GM18508 (cell line): Measurements from ENCODE around the gene IL4R.

Experiments used
- ATAC-seq: cut with Tn5 transposase; IDR thresholded peaks from one replicate; pipeline ENCODE4 v1.9.1; 2021; ENCODE audit warnings: moderate number of reproducible peaks; ENCODE audit not compliant: insufficient read depth, unreplicated experiment

IL4R gene

DNA sequence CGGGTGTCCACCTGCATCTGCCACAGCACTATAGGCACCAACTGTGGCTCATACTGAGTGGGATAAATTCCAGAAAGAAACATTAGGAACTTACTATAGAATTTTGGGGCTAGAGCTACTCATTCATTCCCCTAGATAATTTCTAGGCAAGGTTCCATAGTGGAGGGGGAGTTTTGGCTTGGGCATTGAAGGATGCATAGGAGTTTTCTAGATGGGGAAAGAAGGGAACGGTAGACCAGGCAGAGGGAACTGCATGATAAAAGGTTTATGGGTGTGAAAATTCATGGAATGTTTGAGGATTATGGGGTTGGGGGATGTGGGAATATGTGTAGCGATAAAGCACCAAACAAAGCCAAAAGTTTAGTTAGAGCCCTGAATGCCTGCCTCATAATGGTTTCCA is 35.5 kb downstream of the IL4R start:
- ATAC-seq: no peak

DNA sequence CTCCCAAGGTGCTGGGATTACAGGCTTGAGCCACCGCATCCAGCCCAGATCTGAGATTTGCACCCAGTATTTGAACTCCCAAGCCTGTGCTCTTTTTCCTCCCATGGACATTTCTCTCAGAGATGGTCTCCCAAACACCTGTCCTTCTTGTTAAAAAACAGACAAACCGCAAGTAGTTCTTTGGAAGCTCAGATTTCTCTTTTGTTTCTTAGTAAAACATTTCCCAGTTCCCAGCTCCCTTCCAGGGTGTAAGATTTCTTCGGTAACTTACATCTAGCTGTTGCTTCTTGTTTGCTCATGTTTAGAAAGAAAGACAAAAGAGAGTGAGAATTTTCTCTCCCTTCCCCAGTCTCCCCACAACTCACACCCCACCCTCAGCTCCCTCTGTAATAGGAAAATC is 36.2 kb downstream of the IL4R start:
- ATAC-seq: no peak

DNA sequence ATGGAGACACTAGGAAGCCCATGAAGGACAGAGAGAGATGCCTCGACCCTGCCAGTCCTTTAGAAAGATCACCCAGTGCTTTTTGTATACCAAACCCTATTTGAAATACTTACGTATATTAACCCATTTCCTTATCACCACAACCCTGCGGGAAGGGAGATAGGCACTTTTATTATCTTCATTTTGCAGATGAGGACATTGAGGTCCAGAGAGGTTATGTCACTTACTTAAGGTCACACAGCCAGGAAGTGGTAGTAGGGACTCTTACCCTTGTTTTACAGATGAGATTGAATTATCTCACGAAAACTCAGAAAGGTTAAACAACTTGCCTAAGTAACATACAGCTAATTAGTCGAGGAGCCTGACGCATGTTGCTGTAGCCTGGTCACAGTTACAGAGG is 38.2 kb downstream of the IL4R start:
- no peak for ATAC-seq

DNA sequence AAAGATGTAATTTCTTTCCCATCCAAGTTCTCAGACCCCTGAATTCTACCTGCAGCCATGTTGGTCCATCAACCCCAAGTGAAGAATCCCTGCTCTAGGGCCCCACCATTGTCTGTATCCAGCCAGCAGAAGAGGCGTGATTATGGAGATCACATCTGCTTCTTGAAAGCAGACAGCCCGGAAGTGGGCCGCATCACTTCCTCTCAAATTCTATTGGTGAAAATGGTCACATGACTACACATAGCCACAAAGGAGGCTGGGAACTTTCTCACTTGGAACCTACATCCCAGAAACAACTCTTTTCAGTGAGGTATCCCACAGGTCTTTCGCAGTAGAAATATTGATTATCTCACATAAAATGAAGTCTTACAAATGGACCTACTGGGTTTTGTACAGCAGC is 40.1 kb downstream of the IL4R start:
- ATAC-seq: no peak

DNA sequence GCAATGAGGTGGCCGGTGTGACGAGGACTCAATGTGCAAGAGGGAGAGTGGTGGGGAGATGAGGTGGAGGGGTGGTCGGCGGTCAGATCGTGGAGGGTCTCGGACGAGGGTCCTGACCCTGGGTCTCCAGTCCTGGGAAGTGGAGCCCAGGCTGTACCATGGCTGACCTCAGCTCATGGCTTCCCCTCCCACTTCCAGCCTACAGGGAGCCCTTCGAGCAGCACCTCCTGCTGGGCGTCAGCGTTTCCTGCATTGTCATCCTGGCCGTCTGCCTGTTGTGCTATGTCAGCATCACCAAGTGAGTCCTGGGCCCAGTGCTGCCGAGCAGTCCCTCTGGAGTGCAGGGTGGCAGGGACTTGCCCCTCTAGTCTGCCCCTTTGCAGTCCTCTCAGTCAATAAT is 41.8 kb downstream of the IL4R start:
- ATAC-seq: no peak

DNA sequence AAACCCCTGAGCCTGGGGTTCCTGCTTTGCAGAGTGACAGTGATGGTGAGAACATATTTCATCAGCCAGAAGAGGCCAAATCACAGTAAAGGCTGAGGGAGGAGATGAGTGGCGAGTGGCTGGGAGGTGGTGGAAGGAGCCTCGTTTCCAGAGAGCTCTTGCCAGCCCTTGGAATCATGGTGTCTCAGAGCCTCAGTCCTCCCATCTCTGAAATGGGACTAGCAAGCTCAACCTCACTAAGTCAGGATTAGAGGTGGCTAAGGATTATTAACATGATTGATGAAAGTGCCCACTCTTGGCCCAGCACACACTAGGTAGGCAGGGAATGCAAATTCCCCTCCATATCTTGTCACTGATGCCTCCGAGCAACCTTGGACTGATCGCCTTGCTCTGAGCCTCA is 43.0 kb downstream of the IL4R start:
- no peak for ATAC-seq

DNA sequence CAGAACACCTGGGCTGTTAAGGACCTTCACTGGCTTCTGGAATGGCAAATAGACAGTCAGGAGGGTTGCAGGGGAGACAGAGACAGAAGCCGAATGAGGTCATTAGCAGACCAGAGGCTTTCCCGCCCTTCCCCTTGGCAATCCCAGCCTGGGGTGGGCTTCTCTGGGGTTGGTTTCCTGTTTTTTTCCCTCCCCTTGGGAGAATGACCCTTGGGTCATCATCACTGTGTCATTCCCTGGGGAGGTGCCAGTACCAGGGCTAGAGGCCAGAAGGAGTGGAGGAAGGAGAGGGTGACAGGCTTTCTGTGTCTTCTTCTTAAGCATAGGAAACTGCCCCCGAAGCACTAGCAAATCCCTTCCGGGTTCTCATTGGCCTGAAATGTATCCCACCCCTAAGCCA is 45.3 kb downstream of the IL4R start:
- no peak for ATAC-seq

DNA sequence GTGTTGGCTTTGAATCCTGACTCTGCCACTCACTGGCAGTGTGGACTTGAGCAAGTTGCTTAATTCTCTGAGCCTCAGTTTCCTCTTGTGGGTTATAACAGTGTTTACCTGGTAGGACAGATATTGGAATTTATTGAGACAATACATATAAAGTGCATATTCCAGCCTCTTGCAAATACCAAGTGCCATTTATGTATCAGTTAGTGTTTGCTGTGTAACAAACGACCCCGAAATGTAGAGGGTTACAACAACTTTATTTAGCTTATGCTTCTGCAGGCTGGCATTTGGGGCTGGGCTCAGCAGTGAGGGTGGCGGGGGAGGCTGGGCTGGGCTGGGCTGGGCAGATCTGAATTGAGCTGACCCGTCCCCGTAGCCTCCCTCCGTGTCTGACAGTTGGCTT is 45.8 kb downstream of the IL4R start:
- no peak for ATAC-seq

DNA sequence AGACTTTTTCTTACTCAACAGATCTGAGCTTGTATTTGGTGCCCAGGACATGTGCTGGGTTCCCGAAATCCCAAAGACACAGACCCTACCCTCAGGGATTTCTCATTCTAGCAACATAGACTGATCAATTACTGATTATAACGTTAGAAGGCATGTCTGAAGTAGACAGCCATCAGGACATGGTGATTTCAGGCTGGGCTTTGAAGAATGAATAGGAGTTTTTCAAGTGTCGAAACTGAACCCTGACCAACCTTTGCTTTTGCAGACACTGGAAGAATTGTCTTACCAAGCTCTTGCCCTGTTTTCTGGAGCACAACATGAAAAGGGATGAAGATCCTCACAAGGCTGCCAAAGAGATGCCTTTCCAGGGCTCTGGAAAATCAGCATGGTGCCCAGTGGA is 48.2 kb downstream of the IL4R start:
- no peak for ATAC-seq

DNA sequence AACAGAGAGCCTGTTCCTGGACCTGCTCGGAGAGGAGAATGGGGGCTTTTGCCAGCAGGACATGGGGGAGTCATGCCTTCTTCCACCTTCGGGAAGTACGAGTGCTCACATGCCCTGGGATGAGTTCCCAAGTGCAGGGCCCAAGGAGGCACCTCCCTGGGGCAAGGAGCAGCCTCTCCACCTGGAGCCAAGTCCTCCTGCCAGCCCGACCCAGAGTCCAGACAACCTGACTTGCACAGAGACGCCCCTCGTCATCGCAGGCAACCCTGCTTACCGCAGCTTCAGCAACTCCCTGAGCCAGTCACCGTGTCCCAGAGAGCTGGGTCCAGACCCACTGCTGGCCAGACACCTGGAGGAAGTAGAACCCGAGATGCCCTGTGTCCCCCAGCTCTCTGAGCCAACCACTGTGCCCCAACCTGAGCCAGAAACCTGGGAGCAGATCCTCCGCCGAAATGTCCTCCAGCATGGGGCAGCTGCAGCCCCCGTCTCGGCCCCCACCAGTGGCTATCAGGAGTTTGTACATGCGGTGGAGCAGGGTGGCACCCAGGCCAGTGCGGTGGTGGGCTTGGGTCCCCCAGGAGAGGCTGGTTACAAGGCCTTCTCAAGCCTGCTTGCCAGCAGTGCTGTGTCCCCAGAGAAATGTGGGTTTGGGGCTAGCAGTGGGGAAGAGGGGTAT is 48.9 kb downstream of the IL4R start:
- ATAC-seq: no peak

DNA sequence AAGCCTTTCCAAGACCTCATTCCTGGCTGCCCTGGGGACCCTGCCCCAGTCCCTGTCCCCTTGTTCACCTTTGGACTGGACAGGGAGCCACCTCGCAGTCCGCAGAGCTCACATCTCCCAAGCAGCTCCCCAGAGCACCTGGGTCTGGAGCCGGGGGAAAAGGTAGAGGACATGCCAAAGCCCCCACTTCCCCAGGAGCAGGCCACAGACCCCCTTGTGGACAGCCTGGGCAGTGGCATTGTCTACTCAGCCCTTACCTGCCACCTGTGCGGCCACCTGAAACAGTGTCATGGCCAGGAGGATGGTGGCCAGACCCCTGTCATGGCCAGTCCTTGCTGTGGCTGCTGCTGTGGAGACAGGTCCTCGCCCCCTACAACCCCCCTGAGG is 49.5 kb downstream of the IL4R start:
- no peak for ATAC-seq

DNA sequence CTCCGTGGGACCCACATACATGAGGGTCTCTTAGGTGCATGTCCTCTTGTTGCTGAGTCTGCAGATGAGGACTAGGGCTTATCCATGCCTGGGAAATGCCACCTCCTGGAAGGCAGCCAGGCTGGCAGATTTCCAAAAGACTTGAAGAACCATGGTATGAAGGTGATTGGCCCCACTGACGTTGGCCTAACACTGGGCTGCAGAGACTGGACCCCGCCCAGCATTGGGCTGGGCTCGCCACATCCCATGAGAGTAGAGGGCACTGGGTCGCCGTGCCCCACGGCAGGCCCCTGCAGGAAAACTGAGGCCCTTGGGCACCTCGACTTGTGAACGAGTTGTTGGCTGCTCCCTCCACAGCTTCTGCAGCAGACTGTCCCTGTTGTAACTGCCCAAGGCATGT is 50.0 kb downstream of the IL4R start:
- ATAC-seq: no peak

DNA sequence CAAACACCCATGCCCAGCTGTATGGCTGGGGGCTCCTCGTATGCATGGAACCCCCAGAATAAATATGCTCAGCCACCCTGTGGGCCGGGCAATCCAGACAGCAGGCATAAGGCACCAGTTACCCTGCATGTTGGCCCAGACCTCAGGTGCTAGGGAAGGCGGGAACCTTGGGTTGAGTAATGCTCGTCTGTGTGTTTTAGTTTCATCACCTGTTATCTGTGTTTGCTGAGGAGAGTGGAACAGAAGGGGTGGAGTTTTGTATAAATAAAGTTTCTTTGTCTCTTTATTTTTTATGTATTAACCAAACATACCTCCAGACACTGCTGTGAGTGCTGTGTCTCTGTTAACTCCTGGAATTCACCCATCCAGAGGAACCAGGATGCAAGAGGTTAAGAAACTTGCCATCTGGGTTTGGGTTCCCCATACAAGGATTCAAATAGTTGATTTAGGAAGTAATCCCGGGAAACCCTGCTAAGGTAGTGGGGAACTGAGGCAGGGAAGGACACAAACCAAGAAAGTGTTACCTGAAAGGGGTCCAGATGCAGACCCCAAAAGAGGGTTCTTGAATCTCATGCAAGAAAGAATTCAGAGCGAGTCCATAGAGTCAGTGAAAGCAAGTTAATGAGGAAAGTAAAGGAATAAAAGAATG is 50.8 kb downstream of the IL4R start:
- ATAC-seq: no peak

DNA sequence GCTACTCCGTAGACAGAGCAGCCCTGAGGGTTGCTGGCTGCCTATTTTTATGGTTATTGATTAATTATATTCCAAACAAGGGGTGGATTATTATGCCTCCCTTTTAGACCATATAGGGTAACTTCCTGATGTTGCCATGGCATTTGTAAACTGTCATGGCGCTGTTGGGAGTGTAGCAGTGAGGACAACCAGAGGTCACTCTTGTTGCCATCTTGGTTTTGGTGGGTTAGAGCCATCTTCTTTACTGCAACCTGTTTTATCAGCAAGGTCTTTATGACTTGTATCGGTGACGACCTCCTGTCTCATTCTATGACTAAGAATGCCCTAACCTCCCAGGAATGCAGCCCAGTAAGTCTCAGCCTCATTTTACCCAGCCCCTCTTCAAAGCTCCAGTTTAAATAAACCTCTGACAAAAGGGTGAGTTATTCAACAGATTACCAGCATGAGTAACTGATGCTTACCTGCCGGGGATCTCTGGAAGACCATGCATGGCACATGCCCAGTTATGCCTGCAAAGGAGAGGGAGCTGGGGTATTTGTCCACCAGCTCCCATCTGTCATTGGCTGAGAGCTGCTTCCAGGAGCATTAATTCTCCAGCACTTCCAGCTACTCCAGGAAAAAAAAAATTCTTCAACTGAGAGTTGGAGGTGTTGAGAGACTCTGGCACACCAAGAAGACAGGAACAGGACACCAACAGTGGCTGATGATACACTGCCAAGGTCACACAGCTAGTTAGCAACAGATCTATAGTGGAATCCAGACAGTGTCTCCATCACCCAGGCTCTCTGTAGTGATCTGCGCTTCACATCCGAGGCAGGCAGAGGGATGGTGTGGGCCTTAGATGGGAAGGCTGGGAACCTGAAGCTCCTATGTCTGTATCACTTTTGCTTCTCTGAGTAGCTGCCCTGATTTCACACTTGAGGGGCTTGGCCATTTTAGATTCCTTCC is 51.6 kb downstream of the IL4R start:
- ATAC-seq: no peak

DNA sequence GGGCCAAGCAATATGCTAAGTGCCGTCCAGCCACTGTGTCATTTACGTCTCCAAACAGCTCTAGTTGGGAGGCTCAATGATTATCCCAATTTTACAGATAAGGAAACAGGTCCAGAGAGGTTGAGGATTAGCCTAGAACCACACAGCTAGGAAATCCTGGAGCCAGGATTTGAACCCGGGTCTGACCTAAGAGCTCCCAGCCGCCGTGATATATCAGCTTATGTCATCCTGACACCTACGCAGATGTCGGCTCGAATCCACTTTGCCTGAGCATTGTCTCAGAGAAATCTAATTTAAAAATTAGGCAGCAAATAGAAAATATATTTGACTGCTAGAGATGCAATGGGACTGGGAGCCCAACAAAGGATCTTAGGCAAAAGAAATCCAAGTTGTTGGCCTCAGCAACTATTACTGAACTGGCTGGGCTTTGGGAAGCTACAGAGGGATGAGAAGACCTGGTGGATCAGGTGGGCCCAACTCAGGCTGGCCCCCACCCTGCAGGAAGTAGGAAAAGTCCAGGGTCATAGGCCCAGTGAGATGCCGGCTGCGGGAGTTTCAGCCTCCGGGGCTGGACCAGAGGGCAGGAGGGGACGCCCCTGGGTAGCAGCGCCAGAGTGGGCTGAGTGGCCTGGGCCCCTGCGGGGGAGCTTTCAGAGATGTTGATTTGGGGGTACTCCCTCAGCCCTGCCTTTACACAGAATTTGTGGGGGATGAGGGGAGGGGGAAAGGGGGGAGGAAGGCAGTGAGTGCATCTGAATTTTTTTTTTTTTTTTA is 53.1 kb downstream of the IL4R start:
- no peak for ATAC-seq

DNA sequence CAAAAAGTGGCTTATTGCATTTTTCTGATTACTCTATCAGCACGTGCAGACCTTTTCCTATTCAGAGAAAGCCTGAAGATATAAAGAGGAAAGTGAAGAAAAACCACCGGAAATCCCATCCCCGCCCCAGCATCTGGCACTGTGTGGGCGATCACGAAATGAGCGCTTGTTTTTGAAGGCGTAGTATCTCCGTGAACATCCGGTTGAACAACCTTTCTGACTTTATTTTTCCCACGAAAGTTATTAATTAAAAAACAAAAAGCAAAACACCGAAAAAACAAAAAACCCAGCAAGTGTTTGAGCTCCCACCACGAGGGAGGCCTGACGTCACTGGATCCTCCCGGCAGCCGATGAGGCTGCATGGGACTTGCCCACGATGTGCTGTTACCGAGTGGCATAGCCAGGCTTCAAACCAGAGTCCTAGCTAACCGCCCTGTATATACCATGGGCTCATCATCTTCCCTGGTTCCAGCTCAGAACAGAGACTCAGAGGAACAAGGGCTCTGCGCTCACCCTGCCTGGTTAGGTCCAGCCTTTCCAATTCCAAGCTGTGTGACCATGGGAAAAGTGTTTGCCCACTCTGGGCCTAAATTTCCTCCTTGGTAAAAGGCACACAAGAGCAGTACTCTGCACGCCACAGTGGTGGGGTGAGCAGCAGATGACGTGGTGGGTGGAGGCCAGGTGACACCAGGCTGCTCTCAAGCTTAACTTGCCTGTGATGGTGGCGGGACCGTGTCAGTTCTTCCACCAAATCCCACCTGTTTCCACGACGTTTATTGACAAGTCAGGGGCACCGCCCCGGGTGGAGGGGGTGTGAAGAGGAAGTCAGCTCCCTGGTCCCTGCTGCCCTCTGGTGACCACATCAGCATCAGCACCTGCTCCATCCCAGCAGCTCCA is 53.9 kb downstream of the IL4R start:
- peak; percentile 57 for ATAC-seq

DNA sequence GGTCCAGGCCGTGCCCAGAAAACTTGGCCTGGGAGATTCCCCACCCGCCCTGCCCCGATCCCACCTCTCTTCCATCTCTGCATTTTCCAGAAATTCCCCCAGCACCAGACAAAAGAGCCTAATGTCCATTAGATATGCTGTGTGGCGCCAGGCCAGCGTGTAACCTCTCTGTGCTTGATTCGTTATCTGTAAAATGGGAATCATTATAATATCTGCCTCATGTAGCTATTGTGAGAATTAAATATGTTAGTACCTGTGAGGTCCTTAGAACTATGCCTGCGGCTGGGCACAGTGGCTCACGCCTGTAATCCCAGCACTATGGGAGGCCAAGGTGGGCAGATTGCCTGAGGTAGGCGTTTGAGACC is 54.6 kb downstream of the IL4R start:
- ATAC-seq: no peak

DNA sequence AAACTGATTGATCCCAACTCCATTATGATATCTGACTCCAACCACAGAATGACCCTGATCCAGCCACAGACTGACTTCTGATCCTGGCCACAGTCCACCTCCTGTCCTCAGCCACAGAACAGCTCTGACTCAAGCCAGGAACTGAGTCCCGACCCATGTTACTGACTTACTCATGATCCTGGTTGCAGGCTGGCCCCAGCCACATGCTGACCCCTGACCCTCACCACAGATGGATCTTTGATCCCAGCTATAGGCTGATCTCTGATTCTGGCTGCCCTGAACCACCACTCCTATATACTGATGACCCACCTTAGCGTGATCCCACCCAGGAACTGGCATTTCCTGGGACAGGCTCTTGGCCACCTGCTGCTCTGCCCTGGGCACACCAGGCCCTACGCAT is 56.0 kb downstream of the IL4R start:
- ATAC-seq: no peak

DNA sequence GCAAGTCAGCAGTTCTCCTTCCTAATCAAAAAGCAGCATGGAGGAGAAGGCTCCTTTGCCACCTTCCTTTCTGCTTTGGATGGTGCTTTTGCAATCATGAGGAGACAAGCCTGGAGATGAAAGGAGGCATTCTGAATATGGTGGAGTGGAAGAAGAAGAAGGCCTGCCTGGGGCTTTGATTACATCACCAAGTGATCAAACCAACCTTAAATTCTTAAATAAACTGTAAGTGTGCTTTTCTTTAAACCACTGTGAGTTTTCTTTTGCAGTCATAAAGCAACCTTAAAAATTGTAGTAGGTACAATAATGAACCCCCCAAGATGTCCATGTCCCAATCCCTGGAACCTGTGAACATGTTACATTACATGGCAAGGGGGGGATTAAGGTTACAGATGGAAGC is 56.5 kb downstream of the IL4R start:
- ATAC-seq: no peak

DNA sequence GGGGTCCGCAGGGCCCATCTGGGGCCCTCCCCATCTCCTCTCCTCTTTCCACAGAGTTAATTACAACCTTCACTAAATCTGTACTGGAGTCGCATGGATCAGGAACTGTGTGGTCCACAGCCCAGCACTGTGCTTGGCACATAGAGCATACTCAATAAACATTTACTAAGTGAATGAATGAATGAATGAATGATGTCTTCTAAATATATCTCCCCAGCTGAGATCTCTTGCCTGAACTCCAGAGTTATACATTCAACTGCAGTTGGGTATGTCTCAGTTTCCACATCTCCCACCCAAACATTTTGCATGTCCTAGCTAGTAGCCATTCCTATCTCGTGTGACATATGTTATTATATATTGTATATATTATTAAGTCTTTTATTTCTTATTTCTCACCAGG is 59.5 kb downstream of the IL4R start:
- ATAC-seq: no peak
